T-cell (primary cell): ENCODE measurements around the gene EXOC8. TPM values are rescaled to one million over a fixed set of nuclear protein-coding genes. Genes with fewer than 3 reads are reported as not detected.

ENCODE experiments used
- ATAC-seq, 4 experiments: fragments of 200-7000 bp in 3 of 4; fragments of 150-1000 bp in 1 of 4; cut with Tn5 transposase; replicated peaks in 1 of 4; 1 replicate in 3 of 4; 2 replicates in 1 of 4; pipeline ENCODE4 v1.10.0; 2021; ENCODE audit warnings: moderate library complexity in 3 of 4, mild to moderate bottlenecking in 2 of 4, moderate number of reproducible peaks in 1 of 4
- CTCF ChIA-PET, 2 donors: fragments of 300-600 bp; sonication (Branson Sonifier 250); formaldehyde crosslinking; loops; one replicate each; lab custom pipeline; 2022; ENCODE audit warnings: antibody characterized with exemption in 2 of 2; lab: Charles Lee
- POLR2A ChIA-PET, 2 donors: fragments of 300-600 bp; sonication (Branson Sonifier 250); formaldehyde crosslinking; loops; one replicate each; lab custom pipeline; 2022; ENCODE audit warnings: antibody characterized with exemption in 2 of 2; lab: Charles Lee
- DNase-seq, 35 experiments: peaks; one replicate each; pipeline versions ENCODE4 v3.0.0 to v3.0.0-alpha.2; 2013 to 2023
- H3K27ac ChIP-seq: one replicate; pipeline ENCODE4 v1.5.1; 2013; ENCODE audit warnings: low read length
- H3K27me3 ChIP-seq, 2 experiments: replicated peaks in 1 of 2; 1 replicate in 1 of 2; 2 replicates in 1 of 2; pipeline versions ENCODE4 v1.6.1 to v1.7.0; 2013; ENCODE audit warnings: low read length in 1 of 2, mixed read lengths in 1 of 2; ENCODE audit not compliant: control insufficient read depth in 2 of 2, insufficient read depth in 2 of 2; ENCODE audit errors: extremely low read depth in 1 of 2
- H3K36me3 ChIP-seq, 2 donors: 1 replicate in 1 of 2; 2 replicates in 1 of 2; pipeline versions ENCODE4 v1.6.1 to v1.7.0; 2013; ENCODE audit warnings: low read length in 1 of 2; ENCODE audit not compliant: control insufficient read depth in 2 of 2, insufficient read depth in 1 of 2; ENCODE audit errors: extremely low read depth in 1 of 2
- H3K4me1 ChIP-seq, 2 experiments: 1 replicate in 1 of 2; 2 replicates in 1 of 2; pipeline versions ENCODE4 v1.6.1 to v1.7.0; 2013; ENCODE audit warnings: low read length in 2 of 2, mixed read lengths in 1 of 2; ENCODE audit not compliant: insufficient read depth in 2 of 2, control insufficient read depth in 1 of 2; ENCODE audit errors: extremely low read depth in 1 of 2
- H3K4me3 ChIP-seq, 2 donors: 1 replicate in 1 of 2; 2 replicates in 1 of 2; pipeline versions ENCODE4 v1.5.1 to v1.7.0; 2013; ENCODE audit warnings: mild to moderate bottlenecking in 2 of 2, low read length in 1 of 2, moderate library complexity in 1 of 2; ENCODE audit not compliant: control insufficient read depth in 1 of 2; ENCODE audit errors: extremely low read depth in 1 of 2
- H3K9me3 ChIP-seq: 2 replicates; pipeline ENCODE4 v1.7.0; 2013
- H3K27ac Mint-ChIP-seq, 2 donors: one replicate each; pipeline ENCODE4 v1.8.0; 2020 to 2021; ENCODE audit warnings: mild to moderate bottlenecking in 2 of 2, mixed read lengths in 2 of 2
- H3K27me3 Mint-ChIP-seq, 2 donors: one replicate each; pipeline ENCODE4 v1.8.0; 2021 to 2022; ENCODE audit warnings: mixed read lengths in 2 of 2
- H3K36me3 Mint-ChIP-seq: one replicate; pipeline ENCODE4 v1.8.0; 2021; ENCODE audit warnings: mixed read lengths
- H3K4me1 Mint-ChIP-seq, 3 donors: one replicate each; pipeline ENCODE4 v1.8.0; 2020 to 2022; ENCODE audit warnings: mixed read lengths in 3 of 3, mild to moderate bottlenecking in 1 of 3
- H3K4me3 Mint-ChIP-seq, 3 donors: one replicate each; pipeline ENCODE4 v1.8.0; 2020 to 2022; ENCODE audit warnings: mild to moderate bottlenecking in 3 of 3, mixed read lengths in 3 of 3, moderate library complexity in 3 of 3
- H3K9me3 Mint-ChIP-seq, 3 donors: one replicate each; pipeline ENCODE4 v1.8.0; 2020 to 2022; ENCODE audit warnings: mixed read lengths in 3 of 3
- WGBS: methylation state at CpG from one replicate; pipeline ENCODE4 v1.1.5; 2013; ENCODE audit warnings: missing lambda C conversion rate; ENCODE audit not compliant: insufficient coverage; 5-methylcytosine and 5-hydroxymethylcytosine counted together
- total RNA-seq, 35 experiments: library from RNA in 6 of 35; stranded (reverse) in 6 of 35; fragments of 120-200 nt in 1 of 35; gene quantifications; one replicate each; pipeline versions ENCODE4 v1.2.1 to v1.2.4 and lab custom pipeline; 2013 to 2026

Gene EXOC8
- total RNA-seq, 5 donors from 2014 or later (not counting 1 experiment from before 2014, with no cell fraction given), result 27.3 to 34.9 (median 30.6) TPM

DNA sequence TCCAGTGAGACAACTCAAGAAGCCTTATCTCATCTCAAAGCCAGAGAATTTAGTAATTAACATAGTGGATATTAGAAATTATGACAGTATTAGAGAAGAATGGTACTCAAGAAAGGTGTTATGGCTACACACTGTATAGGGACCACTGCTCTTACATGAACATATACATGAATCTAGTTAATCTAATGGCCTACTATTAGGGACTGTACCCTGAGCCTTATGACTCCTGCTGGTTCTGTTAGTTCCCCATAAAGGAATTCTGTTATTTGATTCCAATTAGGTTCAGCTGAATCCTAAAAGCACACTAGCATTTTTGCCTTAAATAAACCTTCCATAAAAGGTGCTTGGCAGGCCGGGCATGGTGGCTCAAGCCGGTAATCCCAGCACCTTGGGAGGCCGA, 44.8 kb upstream of the EXOC8 start:
- ChIA-PET CTCF (interaction anchor here in 1 of 2 donors (0.6 kb wide), 1 partner anchor 207 kb away, joined by 3 read pairs; no protein-coding TSS in a partner anchor), POLR2A (no interaction called here)
- 100% methylated on average over 2 of the region's 3 CpGs for WGBS

DNA sequence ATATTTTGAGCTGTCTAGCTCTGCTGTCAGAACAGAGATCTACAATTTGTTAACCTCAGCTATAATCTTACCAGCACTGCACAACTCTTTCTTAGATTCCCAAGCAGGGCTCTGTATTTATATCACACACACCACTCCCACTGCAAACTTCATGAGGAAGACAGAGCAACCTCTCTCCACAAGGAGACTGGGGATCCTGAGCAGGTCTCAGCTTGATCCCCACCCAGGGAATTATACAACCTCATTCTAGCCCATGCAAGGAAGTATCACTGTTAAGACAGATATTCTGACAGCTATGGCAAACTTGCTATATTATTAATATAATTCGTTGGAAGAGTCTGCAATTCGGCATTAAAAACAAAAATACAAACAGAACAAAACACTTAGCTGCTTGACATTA, 44.1 kb upstream of the EXOC8 start:
- no peaks in the 10 kb centered on the region for H3K36me3 Mint-ChIP-seq
- ChIA-PET CTCF (interaction anchor here (0.6 kb wide), 2 partner anchors 23 to 208 kb away, joined by 3 to 4 read pairs; no protein-coding TSS in a partner anchor), POLR2A (no interaction called here)
- H3K27ac Mint-ChIP-seq, result no peak overlapping the region
- Histone ChIP-seq H3K36me3 (no peaks in the 10 kb centered on the region), H3K4me1 (peaks cover 0 to 12% of the 10 kb centered on the region in 2 experiments), H3K27ac (no peak overlapping the region), H3K9me3 (no peaks in the 10 kb centered on the region), H3K4me3 (no peak overlapping the region), H3K27me3 (no peaks in the 10 kb centered on the region)
- ATAC-seq (no peak), DNase-seq (no peak)
- H3K27me3 Mint-ChIP-seq, result no peaks in the 10 kb centered on the region
- no peak overlapping the region for H3K4me3 Mint-ChIP-seq
- no peaks in the 10 kb centered on the region for H3K9me3 Mint-ChIP-seq
- peaks cover 45 to 53% (median 49%) of the 10 kb centered on the region in 3 donors for H3K4me1 Mint-ChIP-seq
- no CpG with 5 or more reads among the region's 2 CpGs for WGBS

More for the DNA sequence above, 44.8 kb upstream of the EXOC8 start:
- Mint-ChIP-seq H3K36me3 (no peaks in the 10 kb centered on the region), H3K27ac (no peak overlapping the region), H3K4me3 (no peak overlapping the region), H3K27me3 (no peaks in the 10 kb centered on the region), H3K4me1 (peaks cover 38 to 50% (median 46%) of the 10 kb centered on the region in 3 donors), H3K9me3 (no peaks in the 10 kb centered on the region)
- Histone ChIP-seq H3K4me1 (peaks cover 0 to 9% of the 10 kb centered on the region in 2 experiments), H3K9me3 (no peaks in the 10 kb centered on the region), H3K4me3 (no peak overlapping the region), H3K36me3 (no peaks in the 10 kb centered on the region), H3K27ac (no peak overlapping the region), H3K27me3 (no peaks in the 10 kb centered on the region)
- ATAC-seq (no peak), DNase-seq (no peak)

DNA sequence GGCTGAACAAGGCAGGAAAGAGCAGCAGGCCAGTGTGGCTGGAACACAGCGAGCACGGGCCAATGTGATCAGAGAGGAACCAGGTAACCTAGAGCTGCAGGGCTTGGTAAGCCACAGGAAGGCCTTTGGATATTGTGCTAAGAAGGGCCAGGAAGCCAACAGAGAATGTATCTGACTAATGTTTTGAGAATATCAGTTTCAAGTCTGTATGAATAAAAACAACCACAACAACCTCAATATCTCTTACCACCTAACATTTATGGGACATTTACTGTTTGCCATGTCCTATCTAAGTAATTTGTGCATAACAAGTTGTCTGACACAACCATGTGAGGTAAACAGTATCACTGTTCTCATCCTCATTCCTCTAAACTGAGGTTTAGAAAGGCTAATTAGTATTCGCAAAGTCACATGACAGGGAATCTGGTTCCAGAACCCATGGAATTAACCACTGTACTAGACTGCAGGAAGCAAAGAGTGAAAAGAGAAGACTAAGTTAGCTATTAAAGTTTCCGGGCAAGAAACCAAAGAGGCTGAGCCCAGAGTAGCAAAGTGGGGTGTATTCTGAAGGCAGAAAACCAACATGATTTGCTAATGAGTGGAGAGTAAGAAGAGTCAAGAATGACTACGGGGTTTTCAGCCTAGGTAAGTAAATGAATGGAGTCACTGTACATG, 39.4 kb upstream of the EXOC8 start:
- H3K36me3 Mint-ChIP-seq, result peaks cover 4% of the 10 kb centered on the region
- no peak for DNase-seq

DNA sequence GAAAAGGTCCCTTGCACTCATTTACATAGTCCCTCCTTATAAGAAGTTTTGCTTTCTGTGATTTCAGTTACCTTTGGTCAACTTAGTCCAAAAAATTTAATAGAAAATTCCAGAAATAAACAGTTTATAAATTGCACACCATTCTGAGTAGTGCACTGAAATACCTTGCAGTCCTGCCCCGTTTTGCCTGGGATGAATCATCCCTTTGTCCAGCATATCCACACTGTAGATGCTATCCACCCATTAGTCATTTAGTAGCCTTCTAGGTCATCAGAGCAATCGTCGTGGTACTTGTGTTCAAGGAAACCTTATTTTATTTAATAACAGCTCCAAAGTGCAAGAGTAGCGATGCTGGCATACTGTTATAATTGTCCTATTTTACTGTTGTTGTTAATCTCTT, 38.4 kb upstream of the EXOC8 start:
- H3K36me3 ChIP-seq, result peaks cover 0 to 3% of the 10 kb centered on the region in 2 donors
- Mint-ChIP-seq H3K27ac (no peak overlapping the region), H3K27me3 (no peaks in the 10 kb centered on the region), H3K36me3 (peaks cover 4% of the 10 kb centered on the region), H3K9me3 (no peaks in the 10 kb centered on the region), H3K4me3 (no peak overlapping the region), H3K4me1 (peaks cover 40 to 45% (median 44%) of the 10 kb centered on the region in 3 donors)
- H3K4me1 ChIP-seq, result peaks cover 0 to 14% of the 10 kb centered on the region in 2 experiments
- 100% methylated on average over 1 of the region's 4 CpGs for WGBS
- H3K27me3 ChIP-seq, result no peaks in the 10 kb centered on the region
- DNase-seq (no peak), ATAC-seq (no peak)
- ChIA-PET CTCF (interaction anchor here in 1 of 2 donors (1.1 kb wide), 1 partner anchor 38 kb away, joined by 3 read pairs; the partner anchor contains the start of genes EXOC8 and SPRTN), POLR2A (no interaction called here)
- no peak overlapping the region for H3K4me3 ChIP-seq
- H3K9me3 ChIP-seq, result no peaks in the 10 kb centered on the region
- no peak overlapping the region for H3K27ac ChIP-seq

More for the DNA sequence above, 39.4 kb upstream of the EXOC8 start:
- Histone ChIP-seq H3K27ac (no peak overlapping the region), H3K4me1 (peaks cover 0 to 14% of the 10 kb centered on the region in 2 experiments), H3K4me3 (no peak overlapping the region), H3K9me3 (no peaks in the 10 kb centered on the region), H3K27me3 (no peaks in the 10 kb centered on the region), H3K36me3 (no peaks in the 10 kb centered on the region)
- ATAC-seq, result peak in 3 of 4 experiments; percentile 49 to 58 (median 55)
- no peaks in the 10 kb centered on the region for H3K27me3 Mint-ChIP-seq
- H3K9me3 Mint-ChIP-seq, result no peaks in the 10 kb centered on the region
- peak overlapping the region in 1 of 3 donors; percentile 21 for H3K4me3 Mint-ChIP-seq
- peak overlapping the region; percentile 4 to 40 for H3K27ac Mint-ChIP-seq
- ChIA-PET POLR2A (interaction anchor here in 1 of 2 donors (0.9 kb wide), 1 partner anchor 39 kb away, joined by 4 read pairs; the partner anchor contains the start of genes EXOC8 and SPRTN), CTCF (interaction anchor here (0.6 to 1.1 kb wide), 2 partner anchors 39 kb away, joined by 3 read pairs; partner anchors contain the start of genes SPRTN (in 2 of the 2) and EXOC8 (in 1 of the 2))
- WGBS, result 40% methylated on average over 4 of the region's 5 CpGs
- H3K4me1 Mint-ChIP-seq, result peaks cover 48 to 53% (median 51%) of the 10 kb centered on the region in 3 donors

DNA sequence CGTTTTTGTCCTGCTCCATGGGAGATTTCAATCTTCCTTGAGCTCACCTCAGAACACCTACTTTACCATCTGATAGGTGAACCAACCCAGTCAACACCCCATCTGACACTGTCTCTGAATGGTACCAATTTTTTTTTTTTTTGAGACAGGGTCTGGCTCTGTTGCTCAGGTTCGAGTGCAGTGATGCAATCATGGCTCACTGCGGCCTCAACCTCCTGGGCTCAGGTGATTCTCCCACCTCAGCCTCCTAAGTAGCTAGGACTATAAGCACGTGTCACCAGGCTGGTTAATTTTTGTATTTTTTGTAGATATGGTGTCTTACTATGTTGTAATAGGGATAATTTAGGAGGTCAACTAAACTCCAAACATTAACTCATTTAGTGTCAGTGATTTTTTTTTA, 36.7 kb upstream of the EXOC8 start:
- H3K4me3 Mint-ChIP-seq, result no peak overlapping the region
- CTCF ChIA-PET, result no interaction called here
- whole genome bisulfite sequencing, result 100% methylated on average over 1 of the region's 4 CpGs

DNA sequence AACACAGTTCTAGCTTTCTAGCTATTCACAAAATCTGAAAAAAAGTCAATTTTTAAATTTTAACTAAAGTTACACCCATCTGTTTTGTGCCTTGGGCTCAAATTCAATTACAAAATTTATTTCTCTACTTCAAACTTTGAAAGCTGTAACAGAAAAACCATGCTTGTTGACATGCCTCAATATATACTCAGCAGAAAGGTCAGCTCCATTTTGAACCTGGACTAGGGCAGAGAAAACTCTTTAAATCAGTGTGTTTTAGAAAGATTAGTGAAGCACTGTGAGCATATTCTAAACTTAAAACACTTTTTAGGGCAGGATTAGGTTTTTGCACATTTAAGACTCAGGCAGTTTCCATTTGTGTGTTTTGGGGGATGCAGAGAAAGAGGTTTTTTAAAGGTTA, 34.8 kb upstream of the EXOC8 start:
- H3K9me3 Mint-ChIP-seq, result no peaks in the 10 kb centered on the region
- ChIA-PET CTCF (interaction anchor here in 1 of 2 donors (1.2 kb wide), 1 partner anchor 8 kb away, joined by 3 read pairs; no protein-coding TSS in a partner anchor), POLR2A (no interaction called here)
- H3K36me3 Mint-ChIP-seq, result peaks cover 12% of the 10 kb centered on the region
- DNase-seq (no peak), ATAC-seq (no peak)
- Histone ChIP-seq H3K27me3 (no peaks in the 10 kb centered on the region), H3K27ac (no peak overlapping the region), H3K9me3 (no peaks in the 10 kb centered on the region), H3K4me1 (peaks cover 0 to 8% of the 10 kb centered on the region in 2 experiments), H3K36me3 (peaks cover 0 to 23% of the 10 kb centered on the region in 2 donors), H3K4me3 (no peak overlapping the region)
- no peaks in the 10 kb centered on the region for H3K27me3 Mint-ChIP-seq
- H3K4me3 Mint-ChIP-seq, result no peak overlapping the region
- H3K27ac Mint-ChIP-seq, result peak overlapping the region in 1 of 2 donors; percentile 25
- peaks cover 13 to 18% (median 14%) of the 10 kb centered on the region in 3 donors for H3K4me1 Mint-ChIP-seq

More for the DNA sequence above, 36.7 kb upstream of the EXOC8 start:
- Mint-ChIP-seq H3K9me3 (no peaks in the 10 kb centered on the region), H3K27ac (no peak overlapping the region), H3K4me1 (peaks cover 29 to 34% (median 33%) of the 10 kb centered on the region in 3 donors), H3K36me3 (peaks cover 8% of the 10 kb centered on the region), H3K27me3 (no peaks in the 10 kb centered on the region)
- no peak overlapping the region for H3K4me3 ChIP-seq
- H3K4me1 ChIP-seq, result peaks cover 0 to 14% of the 10 kb centered on the region in 2 experiments
- no peaks in the 10 kb centered on the region for H3K9me3 ChIP-seq
- peaks cover 0 to 7% of the 10 kb centered on the region in 2 donors for H3K36me3 ChIP-seq
- no peak overlapping the region for H3K27ac ChIP-seq
- ATAC-seq (no peak), DNase-seq (no peak)
- POLR2A ChIA-PET, result no interaction called here
- H3K27me3 ChIP-seq, result no peaks in the 10 kb centered on the region
